HUDEP-2 (cell line): ENCODE measurements around the gene ZDHHC7.
A peak's percentile ranks its signal among the peaks of the same experiment; 100 is the strongest.
"Not testable (repeated sequence)": the region's sequence is repeated elsewhere in the genome, so short reads cannot be mapped to it uniquely, and the experiment has no call there.

Source experiments
- DNase-seq, 76 experiments: peaks; one replicate each; lab custom pipeline; 2025; ENCODE audit not compliant: unreplicated experiment in 76 of 76; lab: John Stamatoyannopoulos, UW

The ZDHHC7 gene

DNA sequence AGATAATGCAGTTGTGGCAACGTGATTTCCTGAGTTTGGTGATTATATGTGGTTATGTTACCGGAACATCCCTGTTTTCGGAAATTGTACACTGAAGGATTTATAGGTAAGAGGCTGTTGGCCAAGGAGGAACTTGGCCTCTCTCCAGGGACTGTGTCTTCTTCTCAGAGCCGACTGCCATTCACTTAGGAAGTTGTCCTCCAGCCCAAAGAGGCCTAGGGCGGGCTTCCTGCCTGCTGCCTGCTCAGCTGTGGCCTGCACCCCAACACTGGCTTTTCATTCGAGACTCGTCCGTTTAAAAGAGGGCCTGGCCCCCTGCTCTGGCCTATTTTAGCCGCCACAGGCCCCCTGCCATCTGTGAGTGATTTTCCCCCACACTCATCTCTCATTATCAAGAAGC lies 64.3 kb downstream of the ZDHHC7 start:
- peak in 4 of 76 experiments; percentile 1 to 18 (median 7) for DNase-seq

DNA sequence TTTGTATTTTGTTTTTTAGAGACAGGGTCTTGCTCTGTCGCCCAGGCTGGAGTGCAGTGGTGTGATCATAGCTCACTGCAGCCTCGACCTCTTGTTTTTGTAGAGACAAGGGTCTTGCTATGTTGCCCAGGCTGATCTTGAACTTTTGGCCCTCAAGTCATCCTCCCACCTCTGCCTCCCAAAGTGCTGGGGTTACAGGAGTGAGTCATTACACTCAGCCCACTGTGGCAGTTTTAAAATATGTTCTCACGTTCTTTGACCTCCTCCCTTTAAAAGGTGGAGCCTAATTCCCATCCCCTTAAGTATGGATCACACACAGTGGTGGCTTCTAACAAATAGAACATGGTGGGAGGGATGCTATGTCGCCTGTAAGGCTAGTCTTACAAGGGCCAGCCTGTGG lies 67.7 kb downstream of the ZDHHC7 start:
- DNase-seq = no peak

DNA sequence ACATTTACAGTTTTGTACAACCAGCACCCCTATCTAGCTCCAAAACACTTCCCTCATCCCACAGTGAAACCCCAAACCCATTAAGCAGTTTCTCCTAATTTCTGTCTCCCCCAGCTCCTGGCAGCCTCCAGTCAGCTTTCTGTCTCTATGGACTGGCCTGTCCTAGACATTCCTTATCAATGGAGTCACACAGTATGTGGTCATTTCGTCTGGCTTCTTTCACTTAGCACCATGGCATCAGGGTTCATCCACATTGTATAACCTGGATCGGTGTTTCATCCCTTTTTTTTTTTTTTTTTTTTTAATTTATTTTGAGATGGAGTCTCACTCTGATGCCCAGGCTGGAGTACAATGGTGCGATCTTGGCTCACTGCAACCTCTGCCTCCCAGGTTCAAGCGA lies 68.5 kb downstream of the ZDHHC7 start:
- no peak for DNase-seq

DNA sequence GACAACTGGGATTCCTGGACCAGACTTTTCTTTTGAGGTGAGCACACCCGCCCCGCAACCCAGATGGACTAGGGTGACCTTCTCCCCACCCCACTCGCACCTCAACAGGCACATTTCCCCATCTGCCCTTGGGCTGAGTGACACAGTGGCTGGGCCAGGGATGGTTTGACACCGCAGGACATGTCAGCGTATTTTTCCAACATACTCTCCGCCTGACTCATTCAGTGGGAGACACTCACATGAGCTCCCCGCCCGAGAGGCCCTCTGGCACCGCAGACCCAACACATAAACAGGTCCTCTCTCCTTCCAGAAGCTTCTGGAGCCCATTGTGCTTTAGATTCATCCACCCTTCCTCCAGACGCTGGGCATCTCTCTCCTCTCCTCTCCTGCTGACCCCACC lies 69.4 kb downstream of the ZDHHC7 start:
- no peak for DNase-seq

DNA sequence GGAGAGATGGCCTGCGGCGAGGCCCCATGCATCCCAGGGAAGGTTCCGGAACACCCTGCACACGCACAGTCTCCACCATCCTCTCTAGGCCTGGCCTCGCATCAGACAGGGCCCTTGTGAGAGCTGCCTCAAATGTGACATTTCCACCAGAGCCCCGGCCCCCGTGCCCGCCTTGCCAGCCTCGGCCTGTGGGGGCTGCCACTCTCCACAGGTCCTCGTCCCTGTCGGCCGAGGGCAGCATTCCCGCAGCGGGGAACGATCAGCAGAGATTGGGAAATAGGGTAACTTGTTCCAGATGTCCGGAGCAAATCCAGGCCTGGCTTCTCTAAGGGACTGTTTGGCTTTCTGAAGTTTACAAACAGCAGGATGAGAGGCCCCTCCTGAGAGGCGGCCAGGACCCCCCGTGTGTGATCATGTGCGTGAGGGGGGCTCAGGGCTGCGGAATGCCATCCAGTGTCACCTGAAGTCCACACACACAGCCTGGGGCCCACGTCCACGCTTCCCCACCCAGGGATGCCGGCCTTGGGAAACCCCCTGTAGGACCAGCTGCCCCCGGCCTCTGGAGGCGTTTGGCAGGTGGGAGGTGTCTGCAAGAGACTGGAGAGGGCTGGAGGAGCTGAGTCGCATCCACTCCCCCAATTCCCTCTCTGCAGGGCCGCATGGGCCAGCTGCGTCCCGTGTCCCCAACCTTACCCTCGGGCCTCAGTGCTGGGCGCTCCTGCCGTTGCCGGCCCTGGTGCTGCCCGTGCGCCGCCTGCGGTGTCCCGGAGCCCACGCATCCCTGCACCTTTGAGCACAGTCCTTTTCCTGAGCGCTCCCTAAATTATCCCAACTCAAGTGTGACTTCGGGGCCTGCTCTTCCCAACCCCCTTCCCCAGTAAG lies 70.4 kb downstream of the ZDHHC7 start:
- no peak for DNase-seq

DNA sequence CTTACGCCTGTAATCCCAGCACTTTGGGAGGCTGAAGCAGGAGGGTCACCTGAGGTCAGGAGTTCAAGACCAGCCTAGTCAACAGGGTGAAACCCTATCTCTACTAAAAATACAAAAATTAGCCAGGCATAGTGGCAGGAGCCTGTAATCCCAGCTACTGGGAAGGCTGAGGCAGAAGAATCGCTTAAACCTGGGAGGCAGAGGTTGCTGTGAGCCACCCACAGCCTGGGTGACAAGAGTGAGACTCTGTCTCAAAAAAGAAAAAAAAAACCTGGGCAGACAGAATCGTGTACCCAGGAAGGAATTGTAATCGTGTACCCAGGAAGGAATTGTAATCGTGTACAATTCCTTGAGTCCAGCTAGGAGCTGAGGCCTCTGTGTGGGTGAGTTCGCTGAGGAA lies 72.7 kb downstream of the ZDHHC7 start:
- not testable (repeated sequence) for DNase-seq

DNA sequence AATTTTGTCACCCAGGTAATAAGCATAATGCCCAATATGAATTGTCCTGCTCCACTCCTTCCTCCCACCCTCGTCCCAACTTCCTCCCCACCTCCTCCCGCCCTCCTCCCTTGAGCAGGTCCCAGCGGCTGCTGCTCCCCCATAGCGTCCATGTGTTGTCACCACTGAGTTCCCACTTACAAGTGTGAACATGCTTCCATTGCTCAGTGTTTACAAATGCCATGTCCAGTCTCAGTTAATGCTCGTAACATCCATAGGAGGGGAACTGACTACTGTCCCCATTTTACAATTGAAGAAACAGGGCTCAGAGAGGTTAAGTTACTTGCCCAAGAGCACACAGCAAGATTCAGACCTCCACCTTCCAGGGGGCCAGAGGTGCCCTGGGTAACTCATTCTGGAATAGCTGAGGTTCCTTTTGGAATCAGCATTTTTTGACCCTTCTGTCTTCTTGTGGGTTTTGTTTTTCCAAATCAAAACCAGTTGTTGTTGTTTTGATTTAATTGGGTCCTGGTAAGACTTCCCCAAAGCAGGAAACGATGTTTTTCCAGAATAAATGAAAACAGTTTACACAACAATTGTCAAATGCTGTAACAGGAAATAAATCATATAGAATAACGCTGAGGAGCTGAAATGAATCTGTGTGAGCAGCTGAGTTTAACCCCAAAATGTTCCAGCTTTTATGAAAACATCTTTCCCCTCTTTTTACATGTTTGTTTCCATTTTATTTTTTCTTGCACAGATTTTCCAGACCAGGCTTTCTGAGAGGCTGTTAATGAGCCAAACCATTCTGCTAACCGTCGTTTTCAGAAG lies 73.9 kb downstream of the ZDHHC7 start:
- DNase-seq = no peak

DNA sequence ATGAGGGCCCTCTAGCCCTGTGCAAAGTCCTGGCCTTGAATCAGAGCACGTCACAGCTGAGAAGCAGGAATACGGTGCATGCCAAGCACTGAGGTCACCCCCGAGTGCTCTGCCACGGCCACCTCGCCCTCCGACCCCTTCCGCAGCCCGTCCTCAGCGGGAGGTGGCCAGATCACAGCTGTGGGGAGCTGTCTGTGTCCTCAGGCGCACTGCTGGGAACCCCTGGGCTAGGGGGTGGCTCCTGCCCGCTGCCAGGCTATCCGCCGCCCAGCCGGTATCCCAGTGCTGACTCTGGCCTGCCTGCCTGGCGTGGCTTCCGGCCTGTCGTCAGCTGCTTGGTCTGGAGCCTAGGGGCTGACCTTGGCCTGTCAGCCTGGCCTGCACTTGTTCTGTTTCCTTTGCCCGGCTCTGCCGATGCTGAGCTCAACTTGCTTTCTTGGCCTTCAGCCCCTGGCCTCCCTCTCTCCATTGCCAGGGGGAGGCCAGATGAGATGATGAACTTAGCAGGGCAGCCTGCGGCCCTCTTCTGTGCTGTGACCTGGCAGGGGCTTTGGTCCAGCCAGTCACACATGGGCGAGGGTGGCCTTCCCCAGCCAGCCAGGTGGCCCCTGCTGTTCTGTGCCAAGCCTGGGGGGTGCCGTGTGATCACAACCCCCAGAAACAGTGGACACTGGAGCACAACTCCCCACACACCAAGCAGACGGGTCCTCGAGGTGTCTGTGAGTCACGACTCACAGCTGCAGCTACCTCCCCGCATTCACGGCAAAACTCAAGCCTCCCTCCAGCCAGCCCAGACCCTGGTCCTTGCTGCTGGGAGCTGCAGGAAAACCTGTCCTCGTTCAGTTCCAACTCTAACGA lies 77.3 kb downstream of the ZDHHC7 start:
- no peak for DNase-seq

DNA sequence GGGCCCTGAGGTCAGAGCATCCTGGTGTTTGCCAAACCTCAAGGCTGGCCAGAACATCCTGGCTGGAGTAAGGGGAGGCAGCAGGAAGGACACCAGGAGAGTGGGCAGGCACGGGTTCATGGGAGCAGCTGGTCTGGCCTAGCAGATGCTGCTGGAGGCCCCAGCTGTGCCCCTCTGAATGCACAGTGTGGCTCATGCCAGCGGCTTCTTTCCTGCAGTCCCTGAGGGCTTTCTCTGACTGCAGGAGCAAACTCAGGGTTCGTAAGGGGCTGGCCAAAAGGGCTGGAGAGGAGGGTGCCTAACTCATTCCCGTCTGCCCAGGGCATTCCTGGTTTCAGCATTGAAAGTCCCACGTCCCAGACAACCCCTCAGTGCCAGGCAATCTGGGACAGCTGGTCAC lies 78.7 kb downstream of the ZDHHC7 start:
- no peak for DNase-seq

DNA sequence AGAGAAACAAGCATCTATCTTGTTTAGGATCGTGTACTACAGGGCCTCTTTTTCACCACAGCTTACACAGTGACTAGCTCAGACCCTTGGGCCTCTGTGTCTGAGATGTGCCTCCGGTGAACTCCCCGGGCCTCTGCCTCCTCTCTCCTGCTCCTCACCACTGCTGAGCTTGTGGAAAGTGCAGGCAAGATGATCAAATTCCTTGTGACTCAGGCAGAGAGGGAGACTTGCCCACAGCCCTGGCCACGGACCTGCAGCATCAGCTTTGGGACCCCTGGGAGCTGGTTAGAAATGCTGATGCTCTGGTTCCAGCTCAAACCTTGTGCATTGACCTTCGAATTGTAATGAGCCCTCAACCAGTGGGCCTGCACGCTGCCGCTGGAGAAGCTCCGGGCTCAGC lies 79.8 kb downstream of the ZDHHC7 start:
- DNase-seq = no peak

DNA sequence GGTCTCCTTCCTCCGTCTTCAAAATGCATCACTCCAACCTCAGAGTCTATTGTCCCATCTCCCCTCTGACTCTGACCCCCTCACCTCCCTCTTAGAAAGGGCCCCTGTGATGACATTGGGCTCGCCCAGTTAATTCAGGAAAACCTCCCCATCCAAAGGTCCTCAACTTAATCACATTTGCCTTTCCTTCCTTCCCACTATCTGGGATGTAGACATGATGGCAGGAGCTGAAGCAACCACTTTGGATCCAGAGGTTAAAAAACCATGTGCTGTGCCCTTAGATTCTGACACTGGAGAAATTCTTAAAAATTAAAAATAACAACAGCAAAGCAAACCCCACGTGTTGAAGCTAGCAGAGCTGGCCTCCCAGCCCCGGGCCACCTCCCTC lies 80.2 kb downstream of the ZDHHC7 start:
- DNase-seq = no peak

DNA sequence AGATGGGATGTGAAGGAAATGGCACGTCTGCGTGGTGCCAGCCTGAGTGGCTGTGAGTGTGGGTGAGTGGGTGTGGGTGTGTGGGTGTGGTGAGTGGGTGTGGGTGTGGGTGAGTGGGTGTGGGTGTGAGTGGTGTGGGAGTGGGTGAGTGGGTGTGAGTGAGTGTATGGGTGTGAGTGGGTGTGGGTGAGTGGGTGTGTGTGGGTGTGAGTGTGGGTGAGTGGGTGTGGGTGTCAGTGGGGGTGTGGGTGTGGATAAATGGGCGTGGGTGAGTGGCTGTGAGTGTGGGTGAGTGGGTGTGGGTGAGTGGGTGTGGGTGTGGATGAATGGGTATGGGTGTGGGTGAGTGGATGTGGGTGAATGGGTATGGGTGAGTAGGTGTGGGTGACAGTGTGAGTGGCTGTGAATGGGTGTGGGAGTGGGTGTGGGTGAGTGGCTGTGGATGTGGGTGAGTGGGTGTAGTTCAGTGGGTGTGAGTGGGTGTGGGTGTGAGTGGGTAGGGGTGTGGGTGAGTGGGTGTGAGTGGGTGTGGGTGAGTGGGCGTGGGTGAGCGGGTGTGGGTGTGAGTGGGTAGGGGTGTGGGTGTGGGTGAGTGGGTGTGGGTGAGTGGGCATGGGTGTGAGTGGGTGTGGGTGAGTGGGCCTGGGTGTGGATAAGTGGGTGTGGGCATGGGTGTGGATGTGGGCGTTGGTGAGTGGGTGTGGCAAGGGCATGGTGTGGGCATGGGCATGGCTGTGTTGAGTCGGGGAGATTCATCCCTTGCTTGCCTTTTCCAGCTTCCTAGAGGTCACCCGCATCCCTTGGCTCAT lies 80.8 kb downstream of the ZDHHC7 start:
- no peak for DNase-seq

DNA sequence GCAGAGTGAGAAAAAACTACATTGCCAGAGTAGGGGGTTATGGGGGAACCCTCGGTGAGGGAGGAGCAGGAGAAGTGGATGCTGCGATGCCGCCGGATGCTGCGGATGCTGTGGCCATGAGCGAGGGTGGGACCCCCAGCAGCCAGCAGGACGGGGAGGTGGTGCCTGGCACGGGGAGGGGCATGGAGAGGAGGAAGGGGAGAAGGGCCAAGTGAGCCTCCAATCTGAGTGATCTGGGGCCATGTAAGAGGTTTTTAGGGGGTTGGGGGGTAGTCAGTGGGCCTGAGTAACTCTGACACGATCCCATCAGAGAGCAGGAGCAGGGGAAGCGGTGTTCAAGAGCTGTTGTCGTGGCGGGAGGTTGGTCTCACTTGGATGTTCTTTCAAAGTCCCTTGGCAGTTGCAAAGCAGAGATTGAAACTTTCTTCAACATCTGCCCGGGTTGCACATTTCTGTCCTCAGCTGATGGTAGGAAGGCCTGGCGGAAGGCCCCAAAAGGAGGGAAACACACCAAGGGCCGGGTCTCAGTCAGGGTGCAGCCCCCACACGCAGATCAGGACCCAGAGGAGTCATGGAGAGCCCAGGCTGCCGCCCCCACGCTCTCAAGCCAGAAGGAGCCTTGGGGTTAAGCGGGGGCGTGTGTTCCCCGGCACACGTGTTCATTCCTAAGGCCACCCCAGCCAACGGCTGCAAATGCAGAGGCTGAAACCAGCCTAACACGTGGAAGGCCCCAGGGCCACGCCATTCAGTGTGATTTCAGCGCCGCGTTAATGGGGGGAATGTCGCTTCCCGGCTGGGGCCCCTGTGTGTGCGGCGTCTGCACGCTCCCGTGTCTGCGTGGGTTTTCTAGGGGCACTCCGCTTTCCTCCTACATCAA lies 81.7 kb downstream of the ZDHHC7 start:
- DNase-seq = peak in 18 of 76 experiments; percentile 6 to 48 (median 20)

DNA sequence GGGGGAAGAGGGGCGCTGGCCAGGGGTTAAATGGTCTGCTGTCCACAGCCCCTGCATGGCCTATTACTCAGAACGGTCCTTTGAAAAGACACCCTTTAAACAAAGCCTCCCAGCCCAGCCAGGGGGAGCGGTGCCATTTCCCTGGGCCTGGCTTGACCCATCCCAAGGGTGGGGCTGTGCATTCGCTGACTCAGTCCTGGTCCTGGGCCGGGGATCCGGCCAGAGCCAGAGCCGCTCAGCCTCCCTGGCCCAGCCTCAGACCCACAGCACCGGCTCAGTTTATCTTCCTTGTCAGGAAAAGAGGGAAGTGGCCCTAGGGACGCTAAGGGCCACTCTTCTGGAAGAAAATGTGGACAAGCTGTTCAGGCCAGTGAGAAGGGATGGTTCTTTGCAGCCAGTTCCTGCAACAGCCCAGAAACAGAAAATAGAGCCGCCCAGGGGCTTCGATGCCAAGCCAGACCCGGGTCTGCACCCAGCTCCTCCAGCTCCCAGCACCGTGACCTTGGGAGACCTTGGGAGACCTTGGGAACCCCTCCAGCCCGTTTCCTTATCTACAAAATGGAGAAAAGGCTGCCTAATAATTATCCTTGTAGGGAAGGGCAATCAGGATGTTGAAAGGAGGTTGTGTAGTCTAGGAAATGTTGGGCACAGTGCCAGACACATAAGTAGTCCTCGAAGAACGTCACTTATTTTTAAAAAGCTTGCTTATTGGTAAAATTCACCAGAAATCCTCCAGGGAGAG lies 82.5 kb downstream of the ZDHHC7 start:
- no peak for DNase-seq

DNA sequence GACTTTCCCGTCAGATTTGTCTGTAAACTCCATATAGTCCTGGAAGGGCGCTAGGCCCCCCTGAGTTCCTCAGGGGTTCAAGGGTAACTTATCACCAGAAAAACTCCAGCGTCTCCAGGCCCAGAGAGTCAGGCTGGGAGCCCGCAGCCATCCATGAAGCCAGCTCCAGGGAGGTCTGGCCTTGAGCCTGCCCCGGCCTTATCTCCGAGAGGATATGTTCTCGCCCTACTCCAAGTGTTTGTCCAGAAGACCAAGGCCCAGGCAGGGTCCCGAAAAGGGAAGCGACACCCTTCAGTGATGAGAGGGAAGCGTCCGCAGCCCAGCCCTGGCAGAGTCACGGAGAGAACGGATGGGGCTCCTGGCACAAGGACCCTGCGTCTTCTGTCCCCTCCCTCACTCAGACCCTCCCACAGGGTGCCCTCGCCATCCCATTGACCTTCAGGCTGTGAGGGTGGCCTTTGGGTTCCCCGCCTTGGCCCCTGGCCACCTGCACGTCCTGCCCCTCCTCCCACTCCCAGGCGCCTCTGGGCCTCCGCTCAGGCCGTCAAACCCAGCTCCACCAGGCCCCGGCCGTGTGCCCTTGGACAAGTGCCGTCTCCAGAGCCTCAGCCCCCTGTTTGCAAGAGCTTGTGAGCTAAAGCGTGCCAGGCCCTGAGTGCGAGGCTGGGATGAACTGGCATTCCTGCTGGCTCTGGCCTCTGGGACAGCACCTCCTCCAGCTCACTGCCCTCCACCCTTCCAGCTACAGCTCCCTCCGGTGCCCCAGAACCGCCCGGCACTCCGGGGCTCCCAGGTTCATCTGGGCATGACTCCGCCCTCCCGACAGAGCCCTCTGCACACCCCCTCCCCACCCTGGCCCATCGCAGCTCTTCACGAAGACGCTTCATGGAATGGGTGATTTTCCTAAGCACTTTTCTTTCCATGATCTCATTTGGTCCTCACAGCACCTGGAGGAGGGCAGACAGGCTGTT lies 83.4 kb downstream of the ZDHHC7 start:
- DNase-seq = no peak

DNA sequence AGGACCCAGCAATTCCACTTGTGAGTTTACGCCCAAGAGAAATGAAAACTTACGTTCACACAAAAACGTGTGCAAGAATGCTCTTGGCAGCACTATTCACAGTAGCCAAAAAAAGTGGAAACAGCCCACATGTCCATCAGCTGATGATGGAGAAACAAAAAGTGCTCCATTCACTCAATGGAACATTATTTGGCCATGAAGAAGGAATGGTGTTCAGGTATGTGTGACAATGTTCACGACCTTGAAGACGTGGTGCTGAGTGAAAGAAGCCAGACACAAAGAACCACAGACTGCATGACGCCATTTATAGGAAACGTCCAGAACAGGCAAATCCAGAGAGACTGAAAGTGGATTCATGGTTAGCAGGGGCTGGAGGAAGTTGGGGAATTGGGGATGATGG lies 84.9 kb downstream of the ZDHHC7 start:
- no peak for DNase-seq

DNA sequence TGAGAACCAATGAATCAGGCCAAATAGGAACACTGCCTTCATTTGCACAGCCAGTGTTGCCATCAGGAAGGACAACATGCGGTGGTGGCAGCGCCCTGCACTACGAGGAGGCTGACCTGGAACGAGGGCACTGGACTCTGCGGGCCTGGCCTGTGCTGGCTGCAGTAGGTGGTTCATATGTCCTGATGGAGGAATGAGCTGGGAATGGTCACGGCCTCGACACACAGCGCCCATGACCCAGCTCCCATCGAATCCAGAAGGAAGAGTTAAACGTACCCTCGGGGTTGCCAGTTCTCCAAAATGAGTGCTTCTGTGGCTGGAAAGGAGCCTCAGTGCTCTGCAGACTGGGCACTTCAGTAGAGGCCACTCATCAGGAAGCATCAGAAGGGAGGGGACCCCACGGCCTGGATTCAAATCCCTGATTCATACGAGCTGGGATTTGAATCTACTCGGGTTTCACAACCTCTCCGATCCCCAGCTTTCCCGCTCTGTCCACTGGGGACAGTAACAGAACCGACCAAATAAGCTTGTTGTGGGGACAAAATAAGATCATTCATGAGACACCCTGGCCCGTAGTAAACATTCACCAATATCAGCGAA lies 85.5 kb downstream of the ZDHHC7 start:
- DNase-seq = no peak
